Endodermal cell (in vitro differentiated cells): Measurements from ENCODE around the gene PSEN1. TPM values are rescaled to one million over a fixed set of nuclear protein-coding genes. Genes with fewer than 3 reads are reported as not detected.

ENCODE experiments used
- DNase-seq: peaks from one replicate; pipeline ENCODE4 v3.0.0-alpha.2; 2017
- H3K27ac ChIP-seq: 2 replicates; pipeline ENCODE4 v1.5.1; 2013; ENCODE audit warnings: mild to moderate bottlenecking, low read depth, low read length, moderate library complexity
- H3K27me3 ChIP-seq: 2 replicates; pipeline ENCODE4 v1.6.1; 2013; ENCODE audit warnings: mild to moderate bottlenecking, low read length, moderate library complexity; ENCODE audit not compliant: insufficient read depth, control insufficient read depth, poor library complexity, severe bottlenecking
- H3K36me3 ChIP-seq: 2 replicates; pipeline ENCODE4 v1.7.0; 2013; ENCODE audit warnings: mild to moderate bottlenecking, low read length, moderate library complexity; ENCODE audit not compliant: control insufficient read depth, insufficient read depth
- H3K4me1 ChIP-seq: one replicate; pipeline ENCODE4 v1.7.0; 2013; ENCODE audit warnings: low read length; ENCODE audit not compliant: control insufficient read depth, insufficient read depth
- H3K4me3 ChIP-seq: 2 replicates; pipeline ENCODE4 v1.5.1; 2013; ENCODE audit warnings: mild to moderate bottlenecking, low read length, moderate library complexity
- H3K9ac ChIP-seq: 2 replicates; pipeline ENCODE4 v1.6.1; 2013; ENCODE audit warnings: mild to moderate bottlenecking, low read length, moderate library complexity; ENCODE audit not compliant: poor library complexity, severe bottlenecking; ENCODE audit errors: extremely low read depth
- H3K9me3 ChIP-seq: 2 replicates; pipeline ENCODE4 v1.6.1; 2013; ENCODE audit warnings: mild to moderate bottlenecking, low read length, moderate library complexity; ENCODE audit not compliant: control insufficient read depth
- H3K27ac Mint-ChIP-seq: 2 replicates; pipeline ENCODE4 v1.8.0; 2020; ENCODE audit warnings: mixed read lengths
- H3K27me3 Mint-ChIP-seq: 2 replicates; pipeline ENCODE4 v1.8.0; 2021; ENCODE audit warnings: mild to moderate bottlenecking, mixed read lengths; ENCODE audit not compliant: insufficient read depth
- H3K36me3 Mint-ChIP-seq: 2 replicates; pipeline ENCODE4 v1.8.0; 2020; ENCODE audit warnings: low read depth, mixed read lengths
- H3K4me1 Mint-ChIP-seq: 2 replicates; pipeline ENCODE4 v1.8.0; 2020; ENCODE audit warnings: mixed read lengths
- H3K4me3 Mint-ChIP-seq: 2 replicates; pipeline ENCODE4 v1.8.0; 2020; ENCODE audit warnings: mild to moderate bottlenecking, moderate library complexity, mixed read lengths
- H3K9me3 Mint-ChIP-seq: 2 replicates; pipeline ENCODE4 v1.8.0; 2020; ENCODE audit warnings: mild to moderate bottlenecking, mixed read lengths
- WGBS, 2 experiments: methylation state at CpG; one replicate each; pipeline versions ENCODE4 v1.1.5 to v1.1.7; 2013; ENCODE audit warnings: missing lambda C conversion rate in 2 of 2, mixed read lengths in 1 of 2; ENCODE audit not compliant: insufficient coverage in 1 of 2, insufficient read length in 1 of 2; 5-methylcytosine and 5-hydroxymethylcytosine counted together
- total RNA-seq, 2 donors: library from RNA; stranded (reverse); fragmentation: NEBNext Ultra II Directional in 1 of 2; extraction: Animal tissue kit (Norgen Biotek cat#: 25700) in 1 of 2; gene quantifications; 2 replicates in 1 of 2; 3 replicates in 1 of 2; pipeline ENCODE4 v1.2.1, GENCODE V29; 2021
- TF ChIP-seq, protein P1 (sequence below): fragments of 200-600 bp; sonication (generic); conservative IDR thresholded peaks from 2 replicates; pipeline ENCODE4 v1.5.0; 2021; ENCODE audit warnings: antibody characterized with exemption, mild to moderate bottlenecking

PSEN1 gene
- total RNA-seq, 2 donors from 2014 or later, result 45.7 to 49.9 TPM

DNA sequence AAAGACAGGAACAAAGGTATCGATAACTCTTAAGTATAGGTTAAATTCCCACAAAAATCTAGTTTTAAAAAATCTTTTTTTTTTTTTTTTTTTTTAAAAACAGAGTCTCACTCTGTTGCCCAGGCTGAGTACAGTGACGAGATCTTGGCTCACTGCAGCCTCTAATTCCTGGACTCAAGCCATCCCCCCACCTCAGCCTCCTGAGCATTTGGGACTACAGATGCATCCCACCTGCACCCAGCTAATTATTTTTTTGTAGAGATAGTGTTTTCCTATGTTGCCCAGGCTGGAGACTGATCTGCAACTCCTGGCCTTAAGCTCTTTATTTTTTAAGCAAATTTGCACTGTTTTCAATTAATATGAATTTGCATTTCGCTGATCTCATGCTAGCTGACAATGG, 9.8 kb downstream of the PSEN1 start:
- Mint-ChIP-seq H3K36me3 (peaks cover 36% of the 10 kb centered on the region), H3K27ac (no peak overlapping the region), H3K27me3 (no peaks in the 10 kb centered on the region), H3K9me3 (no peaks in the 10 kb centered on the region), H3K4me3 (no peak overlapping the region), H3K4me1 (peaks cover 26% of the 10 kb centered on the region)
- DNase-seq, result no peak
- Histone ChIP-seq H3K27me3 (no peaks in the 10 kb centered on the region), H3K27ac (no peak overlapping the region), H3K4me1 (peaks cover 6% of the 10 kb centered on the region), H3K4me3 (no peak overlapping the region), H3K9ac (no peak overlapping the region), H3K9me3 (no peaks in the 10 kb centered on the region), H3K36me3 (peaks cover 34% of the 10 kb centered on the region)
- 91 to 95% methylated on average over 2 to 3 of the region's 3 CpGs for WGBS, 2 experiments
- TF ChIP-seq, protein P1, sequence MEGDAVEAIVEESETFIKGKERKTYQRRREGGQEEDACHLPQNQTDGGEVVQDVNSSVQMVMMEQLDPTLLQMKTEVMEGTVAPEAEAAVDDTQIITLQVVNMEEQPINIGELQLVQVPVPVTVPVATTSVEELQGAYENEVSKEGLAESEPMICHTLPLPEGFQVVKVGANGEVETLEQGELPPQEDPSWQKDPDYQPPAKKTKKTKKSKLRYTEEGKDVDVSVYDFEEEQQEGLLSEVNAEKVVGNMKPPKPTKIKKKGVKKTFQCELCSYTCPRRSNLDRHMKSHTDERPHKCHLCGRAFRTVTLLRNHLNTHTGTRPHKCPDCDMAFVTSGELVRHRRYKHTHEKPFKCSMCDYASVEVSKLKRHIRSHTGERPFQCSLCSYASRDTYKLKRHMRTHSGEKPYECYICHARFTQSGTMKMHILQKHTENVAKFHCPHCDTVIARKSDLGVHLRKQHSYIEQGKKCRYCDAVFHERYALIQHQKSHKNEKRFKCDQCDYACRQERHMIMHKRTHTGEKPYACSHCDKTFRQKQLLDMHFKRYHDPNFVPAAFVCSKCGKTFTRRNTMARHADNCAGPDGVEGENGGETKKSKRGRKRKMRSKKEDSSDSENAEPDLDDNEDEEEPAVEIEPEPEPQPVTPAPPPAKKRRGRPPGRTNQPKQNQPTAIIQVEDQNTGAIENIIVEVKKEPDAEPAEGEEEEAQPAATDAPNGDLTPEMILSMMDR, result no peak

DNA sequence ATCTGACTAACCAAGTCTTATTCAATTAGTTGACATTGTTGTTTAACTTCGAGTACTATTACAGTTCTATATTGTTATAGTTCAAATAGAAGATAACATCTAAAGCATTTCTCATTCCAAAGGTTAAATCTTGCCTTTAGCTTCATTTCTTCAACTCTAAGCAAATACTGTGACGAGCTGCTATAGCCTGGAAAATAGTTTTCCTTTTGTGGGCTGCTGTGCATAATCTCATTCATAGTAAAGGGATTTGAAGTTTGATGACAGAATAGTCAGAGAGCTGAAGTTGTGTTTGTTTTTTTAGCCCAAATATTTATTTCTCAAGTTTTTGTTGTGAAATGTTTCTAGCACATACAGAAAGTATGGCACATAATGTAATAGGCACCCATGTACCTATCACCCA, 13.4 kb downstream of the PSEN1 start:
- peaks cover 55% of the 10 kb centered on the region for H3K36me3 Mint-ChIP-seq
- no peaks in the 10 kb centered on the region for H3K9me3 Mint-ChIP-seq
- Histone ChIP-seq H3K36me3 (peaks cover 61% of the 10 kb centered on the region), H3K9me3 (no peaks in the 10 kb centered on the region), H3K4me1 (peaks cover 6% of the 10 kb centered on the region), H3K27ac (no peak overlapping the region), H3K9ac (no peak overlapping the region), H3K27me3 (no peaks in the 10 kb centered on the region), H3K4me3 (no peak overlapping the region)
- TF ChIP-seq, protein P1, result no peak
- no peaks in the 10 kb centered on the region for H3K27me3 Mint-ChIP-seq
- no peak overlapping the region for H3K27ac Mint-ChIP-seq
- H3K4me3 Mint-ChIP-seq, result no peak overlapping the region
- no peak for DNase-seq
- H3K4me1 Mint-ChIP-seq, result peaks cover 12% of the 10 kb centered on the region
- WGBS, 2 experiments, result 90% methylated on average over 2 of the region's 2 CpGs; no CpG with 5 or more reads in 1 of the 2 experiments

DNA sequence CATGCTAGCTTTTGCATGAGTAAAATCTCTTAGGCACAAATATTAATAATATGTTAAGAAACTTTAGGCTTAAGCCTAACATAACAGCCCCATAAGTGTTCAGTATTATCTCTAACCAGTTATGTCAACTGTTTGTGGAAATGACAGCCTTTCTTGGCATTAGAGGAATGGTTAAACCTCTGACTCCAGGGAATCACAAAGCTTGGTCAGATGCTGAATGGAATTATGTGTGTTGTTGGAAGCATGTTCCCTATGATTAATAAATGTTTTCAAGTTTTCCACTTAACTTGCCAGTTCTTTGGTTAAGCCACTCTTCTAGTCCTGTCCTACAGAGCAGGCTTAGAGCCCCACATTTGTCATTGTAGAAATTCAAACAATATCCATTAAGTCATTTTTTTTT, 17.0 kb downstream of the PSEN1 start:
- no peak overlapping the region for H3K27ac Mint-ChIP-seq
- peaks cover 66% of the 10 kb centered on the region for H3K36me3 Mint-ChIP-seq
- TF ChIP-seq, protein P1, result no peak

More for the DNA sequence above, 17.0 kb downstream of the PSEN1 start:
- Histone ChIP-seq H3K4me1 (no peaks in the 10 kb centered on the region), H3K27ac (no peak overlapping the region), H3K4me3 (no peak overlapping the region), H3K9me3 (no peaks in the 10 kb centered on the region), H3K9ac (no peak overlapping the region), H3K36me3 (peaks cover 67% of the 10 kb centered on the region), H3K27me3 (no peaks in the 10 kb centered on the region)
- Mint-ChIP-seq H3K4me3 (no peak overlapping the region), H3K9me3 (no peaks in the 10 kb centered on the region), H3K27me3 (no peaks in the 10 kb centered on the region), H3K4me1 (no peaks in the 10 kb centered on the region)
- DNase-seq, result no peak
